Measurements from ENCODE around the gene NKPD1.

Gene NKPD1

GRCh38 chr19:45133661-45134060 lies 27.1 kb downstream of the NKPD1 start:
- no peak overlapping the region for H3K27ac ChIP-seq (ENCODE audit: low read length)
- H3K4me3 ChIP-seq (ENCODE audit: low read length), result no peak overlapping the region
- H3K9ac ChIP-seq (ENCODE audit: low read length), result no peak overlapping the region
- no peaks in the 10 kb centered on the region for H3K36me3 ChIP-seq (replicated peaks; ENCODE audit: insufficient read depth, low read length)
- no peaks in the 10 kb centered on the region for H3K27me3 ChIP-seq (replicated peaks; ENCODE audit: insufficient read depth, low read length)
- H3K9me2 ChIP-seq (replicated peaks; ENCODE audit: insufficient read depth, low read length), result no peaks in the 10 kb centered on the region
- H3K4me2 ChIP-seq (ENCODE audit: low read depth, low read length), result no peak overlapping the region
- H4K20me1 ChIP-seq (ENCODE audit: insufficient read depth, low read length), result no peaks in the 10 kb centered on the region
- no peaks in the 10 kb centered on the region for H3K9me3 ChIP-seq (replicated peaks; ENCODE audit: insufficient read depth, low read length)
- no peak for TF ChIP-seq CTCF (IDR thresholded peaks at IDR 0.05; ENCODE audit: low read length)
- TF ChIP-seq EZH2phosphoT487 (IDR thresholded peaks at IDR 0.05; ENCODE audit: low read length), result no peak
- no peak for TF ChIP-seq EZH2 (optimal IDR thresholded peaks at IDR 0.05; ENCODE audit: low read depth, low read length)
- DNase-seq, result no peak
- peaks cover 88% of the 10 kb centered on the region for H3K79me2 ChIP-seq (ENCODE audit: low read length)
- H2AFZ ChIP-seq (ENCODE audit: low read length), result no peak overlapping the region
- peaks cover 45% of the 10 kb centered on the region for H3K4me1 ChIP-seq (ENCODE audit: low read length)
- peaks cover 31% of the 10 kb centered on the region for H3F3A ChIP-seq (ENCODE audit: insufficient read depth, low read length)

- H3K79me2 ChIP-seq (ENCODE audit: low read length), result peaks cover 97% of the 10 kb centered on the region
- H3K27me3 ChIP-seq (replicated peaks; ENCODE audit: insufficient read depth, low read length), result no peaks in the 10 kb centered on the region
- no peak overlapping the region for H2AFZ ChIP-seq (ENCODE audit: low read length)
- no peak overlapping the region for H3K4me3 ChIP-seq (ENCODE audit: low read length)
- no peak overlapping the region for H3K27ac ChIP-seq (ENCODE audit: low read length)
- peak; percentile 39 for DNase-seq
- H3K36me3 ChIP-seq (replicated peaks; ENCODE audit: insufficient read depth, low read length), result no peaks in the 10 kb centered on the region
- H3K9ac ChIP-seq (ENCODE audit: low read length), result no peak overlapping the region
- H4K20me1 ChIP-seq (ENCODE audit: insufficient read depth, low read length), result no peaks in the 10 kb centered on the region
- H3K9me3 ChIP-seq (replicated peaks; ENCODE audit: insufficient read depth, low read length), result no peaks in the 10 kb centered on the region
- no peak overlapping the region for H3K4me2 ChIP-seq (ENCODE audit: low read depth, low read length)
- H3F3A ChIP-seq (ENCODE audit: insufficient read depth, low read length), result peaks cover 9% of the 10 kb centered on the region
- TF ChIP-seq EZH2phosphoT487 (IDR thresholded peaks at IDR 0.05; ENCODE audit: low read length) (no peak), CTCF (IDR thresholded peaks at IDR 0.05; ENCODE audit: low read length) (peak; percentile 54)
- H3K4me1 ChIP-seq (ENCODE audit: low read length), result peaks cover 25% of the 10 kb centered on the region
- H3K9me2 ChIP-seq (replicated peaks; ENCODE audit: insufficient read depth, low read length), result no peaks in the 10 kb centered on the region
These were observed 29.7 kb downstream of the NKPD1 start for GRCh38 chr19:45130888-45131615.

- no peak overlapping the region for H3K27ac ChIP-seq (ENCODE audit: low read length)
- DNase-seq, result no peak
- H3K9me2 ChIP-seq (replicated peaks; ENCODE audit: insufficient read depth, low read length), result no peaks in the 10 kb centered on the region
- H3K4me1 ChIP-seq (ENCODE audit: low read length), result peaks cover 21% of the 10 kb centered on the region
- peaks cover 3% of the 10 kb centered on the region; the same call in 1 of the 2 replicates for H3F3A ChIP-seq (ENCODE audit: insufficient read depth, low read length)
- no peak overlapping the region for H3K4me2 ChIP-seq (ENCODE audit: low read depth, low read length)
- H3K4me3 ChIP-seq (ENCODE audit: low read length), result no peak overlapping the region
- H3K79me2 ChIP-seq (ENCODE audit: low read length), result peaks cover 97% of the 10 kb centered on the region
- no peaks in the 10 kb centered on the region for H3K9me3 ChIP-seq (replicated peaks; ENCODE audit: insufficient read depth, low read length)
- H3K9ac ChIP-seq (ENCODE audit: low read length), result no peak overlapping the region
- no peak overlapping the region for H2AFZ ChIP-seq (ENCODE audit: low read length)
- H3K27me3 ChIP-seq (replicated peaks; ENCODE audit: insufficient read depth, low read length), result no peaks in the 10 kb centered on the region
- no peaks in the 10 kb centered on the region for H3K36me3 ChIP-seq (replicated peaks; ENCODE audit: insufficient read depth, low read length)
- H4K20me1 ChIP-seq (ENCODE audit: insufficient read depth, low read length), result no peaks in the 10 kb centered on the region
- TF ChIP-seq CTCF (IDR thresholded peaks at IDR 0.05; ENCODE audit: low read length) (no peak), EZH2phosphoT487 (IDR thresholded peaks at IDR 0.05; ENCODE audit: low read length) (no peak), EZH2 (optimal IDR thresholded peaks at IDR 0.05; ENCODE audit: low read depth, low read length) (no peak)
These were observed 30.5 kb downstream of the NKPD1 start for GRCh38 chr19:45130236-45130635.

All from MM.1S (cell line).